GM21737 (cell line): ENCODE measurements around the gene C5.
"Not testable (repeated sequence)": the region's sequence is repeated elsewhere in the genome, so short reads cannot be mapped to it uniquely, and the experiment has no call there.

Experiments used
- ATAC-seq: cut with Tn5 transposase; IDR thresholded peaks from one replicate; pipeline ENCODE4 v1.9.1; 2021; ENCODE audit warnings: mild to moderate bottlenecking, moderate library complexity; ENCODE audit not compliant: unreplicated experiment

The C5 gene

DNA sequence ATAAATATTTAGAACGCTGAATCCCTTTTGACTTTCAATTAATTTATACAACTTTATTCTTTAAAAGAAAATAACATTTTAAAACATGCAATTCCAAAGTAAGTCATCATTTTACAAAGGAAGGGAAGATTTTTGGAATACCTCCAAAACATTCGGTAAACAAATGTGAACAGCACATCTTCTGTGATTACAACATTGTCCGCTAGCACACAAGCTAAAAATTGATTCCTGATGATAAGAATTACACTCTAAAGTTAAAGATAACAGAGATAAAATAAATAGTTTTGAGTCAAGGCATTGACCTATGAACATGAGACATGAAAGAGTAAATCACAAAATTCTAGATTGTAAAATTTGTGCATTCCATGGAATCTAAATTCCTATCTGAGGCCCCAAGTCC is 67.2 kb downstream of the C5 start:
- ATAC-seq = no peak

DNA sequence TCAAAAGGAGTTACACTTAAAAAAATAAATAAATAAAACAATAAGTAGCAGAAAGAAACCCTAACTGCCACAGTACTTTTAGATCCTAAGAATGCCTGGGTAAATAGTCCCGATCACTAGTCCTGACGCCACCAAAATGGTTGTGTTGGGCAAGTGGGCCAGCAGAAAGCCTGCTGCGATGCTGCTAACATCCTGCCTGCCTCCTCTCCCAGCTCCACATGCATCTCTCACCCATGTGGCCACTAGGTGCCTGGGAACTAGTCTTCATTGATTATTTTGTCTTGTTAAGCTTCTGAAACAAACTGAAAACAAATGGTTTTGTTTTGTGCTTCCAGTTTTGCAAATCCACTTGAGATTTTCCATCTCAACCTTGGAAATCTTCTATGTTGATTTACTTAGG is 69.1 kb downstream of the C5 start:
- no peak for ATAC-seq

DNA sequence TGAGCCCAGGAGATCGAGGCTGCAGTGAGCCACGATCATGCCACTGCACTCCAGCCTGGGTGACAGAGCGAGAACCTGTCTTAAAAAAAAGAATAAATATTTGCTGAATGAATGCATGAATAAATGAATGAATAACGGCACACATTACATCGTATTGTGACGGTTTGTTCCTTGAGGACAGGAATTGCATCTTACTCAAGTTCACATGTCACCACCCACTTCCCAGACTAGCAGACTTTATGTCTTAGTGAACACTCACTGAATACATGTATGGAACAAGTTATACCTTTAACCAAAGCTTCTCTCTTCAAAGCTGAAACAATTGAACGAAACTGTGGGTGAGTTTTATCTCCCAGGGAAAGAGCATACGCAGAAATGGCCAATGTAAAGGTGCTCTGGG is 70.3 kb downstream of the C5 start:
- no peak for ATAC-seq

DNA sequence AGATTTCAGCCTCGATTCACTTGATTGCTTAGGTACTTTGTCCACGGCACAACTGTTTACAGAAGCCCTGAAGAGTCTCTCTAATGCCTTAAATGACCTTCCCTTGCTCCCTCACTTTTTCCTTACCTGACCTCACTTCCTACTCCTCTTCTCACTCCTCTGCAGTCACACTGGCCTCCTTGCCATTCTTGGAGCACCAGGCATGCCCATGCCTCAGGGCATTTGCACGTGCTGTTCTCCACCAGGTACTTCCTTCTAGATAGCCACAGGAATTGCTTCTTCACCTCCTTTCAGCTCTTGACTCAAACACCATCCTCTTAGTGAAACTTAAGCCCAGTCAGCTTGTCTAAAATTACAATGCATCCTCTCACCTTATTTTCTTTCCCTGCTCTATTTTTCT is 71.1 kb downstream of the C5 start:
- ATAC-seq = no peak

DNA sequence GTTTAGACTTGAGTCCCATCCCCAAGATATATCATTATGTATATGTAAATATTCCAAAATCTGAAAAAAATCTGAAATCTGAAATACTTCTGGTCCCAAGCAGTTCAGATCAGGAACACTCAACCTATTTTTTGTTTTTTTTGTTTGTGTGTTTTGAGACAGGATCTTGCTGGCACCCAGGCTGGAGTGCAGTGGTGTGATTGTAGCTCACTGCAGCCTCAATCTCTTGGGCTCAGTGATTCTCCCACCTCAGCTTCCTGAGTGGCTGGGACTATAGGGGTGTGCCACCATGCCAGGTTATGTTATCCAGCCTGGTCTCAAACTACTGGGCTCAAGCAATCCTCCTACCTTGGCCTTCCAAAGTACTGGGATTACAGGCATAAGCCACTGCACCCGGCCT is 72.8 kb downstream of the C5 start:
- ATAC-seq = no peak

DNA sequence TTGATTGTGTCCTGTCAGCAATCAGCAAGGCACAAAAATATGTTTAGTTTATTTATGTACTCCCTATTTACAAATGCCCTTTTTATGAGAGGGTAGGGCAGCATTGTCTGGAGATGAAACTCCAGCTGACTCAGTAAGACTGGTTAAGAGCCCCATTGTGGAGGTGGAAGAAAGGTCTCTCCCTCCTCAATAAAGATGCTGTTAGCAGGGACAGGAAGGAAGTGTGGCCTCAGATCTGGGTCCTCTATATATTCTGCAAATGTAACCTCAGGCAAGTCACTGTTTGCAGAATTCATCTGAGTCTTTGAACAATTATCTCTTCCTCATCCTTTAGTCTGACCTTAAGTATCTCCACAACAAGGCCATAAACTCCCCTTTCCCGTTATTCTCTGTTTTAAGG is 75.2 kb downstream of the C5 start:
- no peak for ATAC-seq

DNA sequence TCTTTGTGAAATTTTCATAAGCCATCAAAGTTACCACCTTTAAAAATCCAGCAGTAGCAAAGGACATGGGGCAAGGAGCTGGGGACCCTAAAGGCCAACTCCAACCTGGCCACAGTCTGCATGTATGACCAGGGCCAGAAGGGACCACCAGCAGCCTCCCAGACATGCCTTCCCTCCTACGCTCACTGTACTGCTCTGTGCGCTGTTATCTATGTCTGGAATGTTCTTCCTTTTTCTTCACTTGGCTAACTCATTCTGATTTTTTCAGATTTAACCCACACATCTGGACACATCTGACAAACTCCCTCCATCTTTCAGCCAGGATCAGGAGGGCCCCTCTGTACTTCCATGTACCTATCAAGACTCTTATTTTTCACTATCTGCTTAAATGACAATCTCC is 75.9 kb downstream of the C5 start:
- no peak for ATAC-seq

DNA sequence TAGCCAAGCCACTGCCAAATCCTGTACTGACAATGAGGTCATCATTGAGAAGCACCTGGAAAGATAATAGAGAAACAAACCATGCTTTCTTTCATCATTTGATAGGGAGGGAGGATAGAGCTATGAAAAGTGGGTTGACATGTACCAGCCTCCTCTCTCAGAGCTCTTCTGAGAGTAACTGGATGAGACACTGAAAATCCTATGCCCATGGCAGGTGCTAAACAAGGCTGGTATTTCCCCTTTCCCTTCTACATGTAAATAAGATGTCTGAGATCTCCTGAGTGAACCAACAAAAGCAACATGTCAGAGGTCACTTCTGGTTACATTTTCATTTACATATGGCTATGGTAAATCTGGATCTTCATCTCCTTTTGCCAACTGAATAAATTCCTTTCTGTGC is 78.1 kb downstream of the C5 start:
- ATAC-seq = no peak

DNA sequence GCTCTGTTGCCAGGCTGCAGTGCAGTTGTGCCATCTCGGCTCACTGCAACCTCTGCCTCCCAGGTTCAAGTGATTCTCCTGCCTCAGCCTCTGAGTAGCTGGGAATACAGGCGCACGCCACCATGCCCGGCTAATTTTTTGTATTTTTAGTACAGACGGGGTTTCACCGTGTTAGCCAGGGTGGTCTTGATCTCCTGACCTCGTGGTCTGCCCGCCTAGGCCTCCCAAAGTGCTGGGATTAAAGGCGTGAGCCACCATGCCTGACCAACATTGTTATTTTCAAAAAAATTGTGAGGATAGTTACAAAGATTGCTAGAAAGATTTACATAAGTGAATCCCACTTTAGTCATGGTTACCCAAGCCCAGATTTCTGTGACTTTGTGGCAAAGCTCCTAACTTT is 78.6 kb downstream of the C5 start:
- ATAC-seq = not testable (repeated sequence)

DNA sequence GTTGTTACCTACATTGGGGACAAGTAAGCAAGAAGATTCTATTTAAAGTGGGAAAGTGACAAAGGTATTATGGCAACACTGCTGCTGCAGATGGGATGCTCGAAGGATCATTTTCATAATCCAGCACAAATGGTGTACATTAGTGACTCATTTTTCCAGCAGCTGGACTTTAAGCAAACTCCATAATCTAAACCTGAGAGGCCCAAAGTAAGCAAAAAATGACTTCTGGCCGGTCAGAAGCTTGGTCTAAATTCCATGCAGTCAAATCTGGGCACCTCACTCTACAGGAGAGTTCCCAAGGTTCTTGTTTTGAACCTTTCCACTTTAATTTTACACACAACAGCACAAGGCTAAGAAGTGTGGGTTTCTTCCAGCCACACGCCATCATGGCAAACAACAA is 79.8 kb downstream of the C5 start:
- ATAC-seq = no peak

DNA sequence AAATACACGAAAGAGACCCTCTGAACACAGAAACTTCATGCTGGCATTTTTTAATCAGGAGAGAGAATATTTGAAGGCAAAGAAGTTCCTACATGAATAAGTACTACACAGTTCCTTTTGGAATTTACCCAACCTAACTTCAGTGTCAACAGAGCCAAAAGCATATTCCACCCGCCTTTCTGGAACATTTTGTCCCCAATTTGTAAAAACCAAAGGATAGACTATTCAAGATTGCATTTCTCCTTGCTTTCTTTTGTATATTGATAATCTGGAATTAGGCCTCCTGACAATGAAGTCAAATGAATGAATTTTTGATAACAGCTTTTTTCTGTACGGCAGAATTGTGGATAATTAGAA is 84.1 kb downstream of the C5 start:
- no peak for ATAC-seq

DNA sequence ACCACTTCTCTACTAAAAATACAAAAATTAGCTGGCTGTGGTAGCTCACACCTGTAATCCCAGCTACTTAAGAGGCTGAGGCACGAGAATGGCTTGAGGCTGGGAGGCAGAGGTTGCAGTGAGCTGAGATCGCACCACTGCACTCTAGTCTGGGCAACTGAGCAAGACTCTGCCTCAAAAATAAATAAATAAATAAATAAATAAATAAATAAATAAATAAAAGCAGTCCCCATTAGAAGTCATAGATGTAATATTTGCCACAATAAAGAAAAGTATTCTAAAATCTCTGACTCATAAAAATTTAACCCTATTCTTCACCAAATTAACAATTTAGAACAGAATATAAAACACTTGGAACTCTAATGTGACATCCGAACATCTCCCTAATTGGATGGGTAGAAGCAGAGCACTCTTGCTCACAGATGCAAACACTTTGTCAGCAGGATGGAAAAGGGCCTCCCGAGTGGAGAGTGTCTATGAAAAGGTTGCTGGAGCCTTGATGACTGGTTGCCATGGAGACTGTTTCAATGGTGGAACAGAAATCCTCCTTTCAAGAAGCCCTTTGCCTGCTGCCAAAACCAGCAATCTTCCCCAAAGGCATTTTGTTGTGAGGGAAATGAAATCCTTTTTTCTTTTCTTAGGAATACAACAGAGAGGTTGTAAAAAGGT is 84.6 kb downstream of the C5 start:
- ATAC-seq = no peak

DNA sequence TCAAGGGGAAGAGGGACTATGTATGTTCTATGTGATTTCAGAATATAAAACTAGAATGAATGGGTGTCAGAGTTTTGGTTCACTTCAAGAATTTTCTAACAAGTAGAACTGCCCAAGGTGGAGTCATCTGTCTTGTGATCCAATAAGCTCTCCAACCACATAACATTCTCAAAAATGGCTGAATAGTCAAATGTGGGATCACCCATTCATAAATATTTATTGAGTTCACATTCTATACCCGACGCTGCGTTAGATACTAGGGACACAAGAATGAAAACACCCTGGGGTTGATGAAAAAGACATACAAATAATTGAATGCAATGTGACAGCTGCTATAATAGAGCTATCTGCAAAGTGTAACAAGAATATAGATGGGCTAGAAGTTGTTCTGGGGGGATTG is 88.1 kb downstream of the C5 start:
- ATAC-seq = no peak

DNA sequence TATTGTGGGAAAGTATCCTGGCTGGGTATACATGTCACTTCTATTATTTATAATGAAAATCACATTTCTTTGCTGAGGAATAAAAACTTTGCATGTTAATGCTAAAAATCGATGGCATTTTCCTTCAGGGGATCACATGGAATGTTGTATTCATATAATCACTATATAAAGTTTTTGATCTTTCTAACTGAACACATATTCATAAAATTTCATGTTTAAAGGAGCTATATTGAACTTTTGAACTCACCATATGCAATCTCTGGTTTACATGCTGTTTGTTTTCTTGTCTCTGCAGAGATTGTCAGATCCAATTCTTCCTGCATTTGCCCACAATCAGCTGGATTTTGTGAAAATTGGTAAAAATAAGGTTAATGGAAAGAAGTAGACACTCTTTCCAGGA is 90.1 kb downstream of the C5 start:
- no peak for ATAC-seq

DNA sequence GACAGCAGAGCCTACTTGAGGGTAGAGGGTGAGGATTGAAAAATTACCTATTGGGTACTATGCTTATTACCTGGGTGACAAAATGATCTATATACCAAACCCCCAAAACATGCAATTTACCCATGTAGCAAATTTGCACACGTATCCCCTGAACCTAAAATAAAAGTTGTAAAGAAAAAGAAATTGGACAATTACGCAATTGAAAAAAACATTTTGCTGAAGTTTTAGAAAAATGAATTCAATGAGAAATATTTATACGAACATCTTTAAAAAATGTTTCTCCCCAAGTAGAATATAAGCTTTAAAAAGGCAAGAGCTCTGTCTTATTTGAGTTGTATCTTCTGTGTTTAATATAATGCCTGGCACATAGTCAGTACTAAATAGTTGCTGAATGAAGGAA is 93.2 kb downstream of the C5 start:
- ATAC-seq = no peak

DNA sequence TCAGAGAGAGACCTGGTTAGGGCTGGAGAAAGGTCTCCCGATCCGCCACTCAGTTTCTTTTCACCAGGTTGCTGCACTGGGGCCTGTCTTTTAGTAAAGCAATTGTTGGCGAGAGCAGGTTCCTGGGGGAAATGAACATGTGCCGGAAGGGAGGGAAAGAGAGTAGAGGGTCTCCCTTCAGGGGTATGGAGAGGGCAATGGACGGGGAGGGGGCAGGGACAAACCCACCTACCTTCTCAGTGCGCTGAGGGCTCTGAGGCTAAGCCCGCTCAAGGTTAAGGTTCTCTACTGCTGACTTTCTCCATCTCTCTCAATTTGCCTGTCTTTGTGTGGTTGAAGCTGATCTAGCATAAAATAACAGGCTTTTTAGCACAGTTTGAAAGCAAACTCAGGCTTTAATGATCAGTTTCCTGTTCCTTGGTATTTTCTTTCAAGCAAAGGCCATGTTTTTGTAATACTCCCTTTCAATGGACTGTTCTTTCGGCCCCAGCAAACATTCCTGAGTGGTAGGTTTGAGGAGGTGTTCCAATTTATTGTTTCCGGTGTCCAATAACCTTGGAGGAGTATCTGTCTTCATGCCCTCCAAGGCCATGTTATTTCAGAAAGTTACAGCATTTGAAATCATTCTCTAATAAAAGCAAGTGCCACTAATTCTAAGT is 98.0 kb downstream of the C5 start:
- no peak for ATAC-seq

DNA sequence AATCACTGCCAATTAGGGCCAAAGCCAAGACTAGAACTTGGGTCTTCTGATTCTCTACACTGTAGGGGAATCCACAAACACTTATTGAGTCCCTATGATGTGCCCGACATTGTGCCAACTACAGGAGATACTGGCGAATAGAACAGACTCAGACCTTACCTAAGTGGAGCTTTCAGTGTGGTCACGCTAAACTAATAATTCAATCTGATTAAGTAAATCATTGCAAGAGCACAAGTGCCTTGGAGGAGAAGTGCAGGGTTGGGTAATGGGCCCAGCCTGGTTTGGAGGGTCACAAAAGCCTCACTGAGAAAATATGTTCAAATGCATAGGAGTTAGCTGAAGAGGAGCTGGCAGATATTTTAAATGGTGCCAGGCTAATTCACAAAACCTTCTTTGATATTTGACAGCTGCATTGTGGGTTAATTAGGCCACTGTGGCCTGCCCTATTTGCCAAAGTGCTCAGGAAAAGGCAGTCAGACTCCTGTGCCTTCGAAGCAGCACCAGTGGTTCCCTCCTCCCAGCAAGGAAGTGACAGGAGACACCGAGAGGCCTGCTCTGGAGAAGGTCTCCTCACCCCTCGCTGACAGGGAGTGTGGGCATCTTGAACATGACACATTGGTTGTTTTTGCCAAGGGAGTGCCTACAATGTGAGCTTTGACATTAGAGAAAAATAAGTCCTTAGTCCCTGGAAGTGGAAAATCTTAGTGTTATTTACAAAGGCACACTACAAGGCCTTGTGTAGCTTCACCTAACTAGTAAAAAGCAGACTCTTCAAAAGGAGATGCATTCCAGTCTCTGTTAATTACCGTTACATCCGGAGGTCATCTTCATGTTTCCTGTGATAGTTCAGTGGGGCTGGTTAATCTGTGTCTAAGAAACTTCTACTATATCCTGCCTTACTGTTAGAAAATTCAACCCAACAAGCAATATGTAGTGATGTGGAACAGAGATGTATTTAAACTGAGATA is 99.4 kb downstream of the C5 start:
- ATAC-seq = no peak

DNA sequence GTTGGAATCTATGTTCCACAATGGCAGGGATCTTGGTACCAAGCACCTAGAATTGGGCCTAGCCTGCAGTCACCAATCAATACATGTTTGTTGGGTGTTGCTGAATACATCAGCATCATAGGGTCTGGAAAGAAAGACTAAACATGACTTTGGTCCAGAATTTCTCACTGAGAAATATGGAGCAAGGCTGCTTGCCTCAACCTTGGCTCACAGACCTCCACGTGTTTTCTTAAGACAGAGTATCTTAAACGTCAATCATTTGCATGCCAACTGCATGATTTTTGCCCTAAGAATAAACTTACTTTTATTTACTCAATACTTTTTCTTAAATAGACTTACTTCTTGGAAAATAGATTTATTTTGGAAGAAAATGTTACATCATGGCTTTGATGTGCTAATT is 100.8 kb downstream of the C5 start:
- ATAC-seq = no peak

DNA sequence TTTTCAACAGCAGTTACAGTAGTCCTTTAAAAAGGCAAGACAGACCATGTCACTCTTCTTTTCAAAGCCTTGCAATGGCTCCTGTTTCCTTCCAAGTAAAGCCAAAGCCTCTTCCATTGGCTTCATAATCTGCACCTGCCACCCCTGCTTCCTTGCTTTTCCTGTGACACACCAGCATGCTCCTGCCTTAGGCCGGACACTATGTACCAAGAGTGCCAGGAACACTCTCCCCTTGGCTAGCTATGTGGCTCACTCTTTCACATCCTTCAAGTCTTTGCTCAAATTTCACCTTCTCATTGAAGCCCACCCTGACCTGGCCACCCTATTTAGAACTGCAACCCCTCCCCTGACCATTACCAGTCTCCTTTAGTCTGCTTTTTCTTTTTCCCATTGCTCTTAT is 101.3 kb downstream of the C5 start:
- ATAC-seq = no peak

DNA sequence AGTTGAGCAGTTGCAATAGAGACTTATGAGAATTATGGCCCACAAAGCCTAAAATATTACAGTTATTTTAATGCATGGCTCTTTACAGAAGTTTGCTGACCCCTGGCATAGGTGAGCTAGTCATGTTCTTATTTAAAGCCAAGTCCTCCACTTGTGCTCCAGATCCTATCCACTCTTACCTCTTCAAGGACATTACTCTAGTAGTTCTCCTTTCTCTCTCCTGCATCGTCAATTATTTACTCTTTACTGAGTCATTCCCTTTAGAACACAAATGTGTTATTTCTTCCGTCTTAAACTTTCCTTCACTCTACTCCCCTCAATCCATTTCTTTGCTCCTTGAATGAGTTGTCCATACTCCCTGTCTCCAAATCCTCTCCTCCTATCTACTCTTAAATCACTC is 102.9 kb downstream of the C5 start:
- no peak for ATAC-seq

DNA sequence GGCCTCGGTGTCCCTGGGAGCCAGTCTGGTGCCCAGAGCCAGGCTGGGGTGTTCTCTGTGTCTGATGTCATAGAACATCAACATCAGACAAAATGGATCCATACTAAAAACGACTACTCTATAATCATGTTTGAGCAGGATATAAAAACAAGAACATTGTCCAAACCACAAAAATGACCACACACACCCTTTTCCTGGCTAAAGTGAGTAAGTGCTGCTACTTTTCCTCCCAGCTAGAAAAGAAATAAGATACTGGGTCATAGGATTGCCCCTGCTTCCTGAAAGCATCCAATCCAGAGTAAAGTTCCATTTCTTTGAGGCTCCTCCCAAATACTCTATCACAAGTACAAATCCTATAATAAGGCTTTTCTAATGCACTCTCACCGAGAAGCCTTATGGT is 103.8 kb downstream of the C5 start:
- ATAC-seq = no peak

DNA sequence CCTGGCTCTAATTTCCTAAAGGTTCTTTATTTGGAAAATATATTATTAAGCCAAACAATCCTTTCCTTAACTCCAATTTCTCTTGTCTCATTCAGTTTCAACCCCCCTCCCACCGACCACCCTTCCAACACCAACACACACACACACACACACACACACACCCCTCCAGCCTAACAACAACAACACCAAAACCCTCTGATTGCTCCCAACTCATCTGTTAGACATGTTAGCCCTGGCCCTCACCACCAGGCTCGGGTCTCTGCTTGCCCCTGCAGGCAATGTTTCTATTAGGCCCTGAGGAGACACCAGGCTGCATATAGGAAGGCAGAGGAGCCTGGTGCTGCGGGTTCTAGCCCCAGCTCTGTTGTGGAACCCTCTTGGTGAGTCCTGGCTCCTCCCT is 105.1 kb downstream of the C5 start:
- ATAC-seq = no peak
